H1 (cell line): ENCODE measurements around the gene BCHE. TPM values are rescaled to one million over a fixed set of nuclear protein-coding genes. Genes with fewer than 3 reads are reported as not detected.

Experiments
- CTCF ChIA-PET: fragments of 300-600 bp; sonication (Branson Sonifier 250); formaldehyde crosslinking; loops from one replicate; lab custom pipeline; 2021; ENCODE audit not compliant: partially characterized antibody; lab: Charles Lee
- POLR2A ChIA-PET: fragments of 300-600 bp; sonication (Branson Sonifier 250); formaldehyde crosslinking; loops from one replicate; lab custom pipeline; 2021; ENCODE audit warnings: inconsistent platforms; ENCODE audit not compliant: partially characterized antibody; lab: Charles Lee
- DNase-seq, 2 experiments: peaks; one replicate each; pipeline versions ENCODE4 v3.0.0 to v3.0.0-alpha.2; 2010 to 2022; ENCODE audit warnings: low spot score in 2 of 2, low read depth in 1 of 2, mixed read lengths in 1 of 2
- FAIRE-seq: peaks from 2 replicates; lab custom pipeline; 2011; peaks lifted over from hg19 to GRCh38; lab: Jason Lieb, UNC
- H2AFZ ChIP-seq: 2 replicates; pipeline ENCODE4 v1.8.1; 2012; ENCODE audit warnings: low read length, inconsistent platforms
- H2AK5ac ChIP-seq: 2 replicates; pipeline ENCODE4 v1.6.1; 2013; ENCODE audit warnings: low read depth, low read length
- H2BK120ac ChIP-seq: replicated peaks from 2 replicates; pipeline ENCODE3; 2013; ENCODE audit warnings: low read depth, low read length, inconsistent platforms
- H2BK12ac ChIP-seq: 2 replicates; pipeline ENCODE4 v1.6.1; 2013; ENCODE audit warnings: low read depth, low read length
- H2BK15ac ChIP-seq: 2 replicates; pipeline ENCODE4 v1.6.1; 2013; ENCODE audit warnings: low read length
- H2BK20ac ChIP-seq: 2 replicates; pipeline ENCODE4 v1.6.1; 2013; ENCODE audit warnings: low read length
- H2BK5ac ChIP-seq: 2 replicates; pipeline ENCODE4 v1.6.1; 2013; ENCODE audit warnings: low read depth, low read length
- H3K14ac ChIP-seq: 2 replicates; pipeline ENCODE4 v1.6.1; 2013; ENCODE audit warnings: inconsistent platforms; ENCODE audit not compliant: insufficient read length
- H3K18ac ChIP-seq: 2 replicates; pipeline ENCODE4 v1.6.1; 2013; ENCODE audit warnings: low read length; ENCODE audit errors: extremely low read depth
- H3K23ac ChIP-seq: 2 replicates; pipeline ENCODE4 v1.6.1; 2013; ENCODE audit warnings: inconsistent platforms; ENCODE audit not compliant: insufficient read length
- H3K23me2 ChIP-seq: 2 replicates; pipeline ENCODE4 v1.6.1; 2013; ENCODE audit warnings: low read depth, low read length
- H3K27ac ChIP-seq: 2 replicates; pipeline ENCODE4 v1.6.1; 2011; ENCODE audit warnings: low read depth, low read length, inconsistent platforms
- H3K27me3 ChIP-seq, 4 experiments: replicated peaks in 1 of 4; 1 replicate in 1 of 4; 2 replicates in 3 of 4; pipeline versions ENCODE4 v1.6.1 to v1.8.1; 2011 to 2013; ENCODE audit warnings: low read length in 3 of 4, mild to moderate bottlenecking in 3 of 4, inconsistent platforms in 2 of 4, mixed read lengths in 2 of 4, moderate library complexity in 1 of 4; ENCODE audit not compliant: control insufficient read depth in 3 of 4, insufficient read depth in 3 of 4; ENCODE audit errors: extremely low read depth in 1 of 4
- H3K36me3 ChIP-seq, 4 experiments: 2 replicates each; pipeline versions ENCODE4 v1.6.1 to v1.8.1; 2011 to 2013; ENCODE audit warnings: mild to moderate bottlenecking in 4 of 4, low read length in 3 of 4, moderate library complexity in 2 of 4, control low read depth in 1 of 4, inconsistent platforms in 1 of 4; ENCODE audit not compliant: insufficient read depth in 4 of 4, control insufficient read depth in 2 of 4
- H3K4ac ChIP-seq: replicated peaks from 2 replicates; pipeline ENCODE3; 2013; ENCODE audit warnings: low read length, low read depth, mixed read lengths, inconsistent platforms; ENCODE audit not compliant: insufficient read length
- H3K4me1 ChIP-seq, 4 experiments: replicated peaks in 1 of 4; 1 replicate in 1 of 4; 2 replicates in 3 of 4; pipeline versions ENCODE4 v1.6.1 to v1.8.1; 2011 to 2013; ENCODE audit warnings: low read length in 3 of 4, inconsistent platforms in 2 of 4, mixed read lengths in 1 of 4; ENCODE audit not compliant: insufficient read depth in 4 of 4, control insufficient read depth in 3 of 4
- H3K4me2 ChIP-seq, 2 experiments: 2 replicates each; pipeline versions ENCODE4 v1.6.1 to v1.8.1; 2011 to 2013; ENCODE audit warnings: low read depth in 2 of 2, low read length in 2 of 2, control low read depth in 1 of 2, inconsistent platforms in 1 of 2, mild to moderate bottlenecking in 1 of 2; ENCODE audit not compliant: insufficient read depth in 1 of 2
- H3K4me3 ChIP-seq, 4 experiments: fragments of 200-600, 300-600 bp in 1 of 4; sonication (generic), shearing (Covaris generic), sonication (Bioruptor Twin) in 1 of 4; 2 replicates each; pipeline versions ENCODE4 v1.5.1 to v1.8.1; 2011 to 2016; ENCODE audit warnings: low read length in 4 of 4, low read depth in 3 of 4, control low read depth in 2 of 4, inconsistent platforms in 2 of 4, mild to moderate bottlenecking in 2 of 4, mixed read lengths in 1 of 4, moderate library complexity in 1 of 4; ENCODE audit not compliant: insufficient read depth in 2 of 4; ENCODE audit errors: extremely low read depth in 1 of 4
- H3K56ac ChIP-seq: replicated peaks from 2 replicates; pipeline ENCODE3; 2013; ENCODE audit warnings: low read depth, mild to moderate bottlenecking, mixed read lengths, low read length, inconsistent platforms; ENCODE audit not compliant: insufficient read length
- H3K79me1 ChIP-seq: 2 replicates; pipeline ENCODE4 v1.6.1; 2013; ENCODE audit warnings: low read depth, low read length, control low read depth
- H3K79me2 ChIP-seq, 2 experiments: 2 replicates each; pipeline versions ENCODE4 v1.6.1 to v1.8.1; 2012 to 2013; ENCODE audit warnings: low read length in 2 of 2, mild to moderate bottlenecking in 2 of 2, inconsistent platforms in 1 of 2; ENCODE audit not compliant: insufficient read depth in 2 of 2, control insufficient read depth in 1 of 2
- H3K9ac ChIP-seq, 4 experiments: replicated peaks in 1 of 4; 1 replicate in 1 of 4; 2 replicates in 3 of 4; pipeline versions ENCODE4 v1.6.1 to v1.8.1; 2011 to 2013; ENCODE audit warnings: low read depth in 3 of 4, low read length in 3 of 4, control low read depth in 2 of 4, mild to moderate bottlenecking in 2 of 4, moderate library complexity in 2 of 4, inconsistent platforms in 1 of 4; ENCODE audit errors: extremely low read depth in 1 of 4
- H3K9me3 ChIP-seq, 2 experiments: 2 replicates each; pipeline versions ENCODE4 v1.6.1 to v1.8.1; 2012 to 2013; ENCODE audit warnings: mild to moderate bottlenecking in 2 of 2, moderate library complexity in 2 of 2, control low read depth in 1 of 2, inconsistent platforms in 1 of 2, low read depth in 1 of 2, low read length in 1 of 2, mixed read lengths in 1 of 2; ENCODE audit not compliant: insufficient read depth in 2 of 2
- H4K20me1 ChIP-seq, 2 experiments: replicated peaks in 1 of 2; 2 replicates each; pipeline versions ENCODE3 to v1.8.1; 2011 to 2013; ENCODE audit warnings: inconsistent platforms in 2 of 2, low read length in 2 of 2, mild to moderate bottlenecking in 1 of 2; ENCODE audit not compliant: insufficient read depth in 2 of 2, control insufficient read depth in 1 of 2
- H4K5ac ChIP-seq: 2 replicates; pipeline ENCODE4 v1.6.1; 2013; ENCODE audit warnings: low read length, low read depth, mixed read lengths, inconsistent platforms; ENCODE audit not compliant: insufficient read length
- H4K8ac ChIP-seq: 2 replicates; pipeline ENCODE4 v1.8.0; 2013; ENCODE audit warnings: mild to moderate bottlenecking, moderate library complexity, low read length, inconsistent platforms; ENCODE audit not compliant: insufficient read depth; ENCODE audit errors: extremely low read depth
- H4K91ac ChIP-seq: replicated peaks from 2 replicates; pipeline ENCODE3; 2013; ENCODE audit warnings: low read length, mixed read lengths, inconsistent platforms; ENCODE audit not compliant: insufficient read length
- BACH1 ChIP-seq: IDR thresholded peaks from 2 replicates; pipeline ENCODE4 v1.6.1; 2012; ENCODE audit warnings: low read length, improper control_type of control experiment
- EZH2 ChIP-seq: fragments of 200-600 bp; sonication (generic); IDR thresholded peaks from 2 replicates; pipeline ENCODE4 v1.7.1; 2012; ENCODE audit warnings: low read depth, mild to moderate bottlenecking, moderate library complexity, low read length, inconsistent platforms; ENCODE audit not compliant: severe bottlenecking
- GTF2F1 ChIP-seq: IDR thresholded peaks from 2 replicates; pipeline ENCODE4 v1.6.1; 2012; ENCODE audit warnings: low read depth, low read length, improper control_type of control experiment, borderline replicate concordance
- HDAC6 ChIP-seq: IDR thresholded peaks from one replicate; pipeline ENCODE4 v1.7.1; 2012; ENCODE audit warnings: low read depth, mild to moderate bottlenecking, inconsistent platforms, low read length, moderate library complexity
- KDM1A ChIP-seq: fragments of 200-600, 300-600 bp; sonication (generic); IDR thresholded peaks from 2 replicates; pipeline ENCODE4 v1.7.1; 2016; ENCODE audit warnings: mild to moderate bottlenecking, low read length, borderline replicate concordance
- POLR2A ChIP-seq, 2 experiments: IDR thresholded peaks; 1 replicate in 1 of 2; 2 replicates in 1 of 2; pipeline ENCODE4 v1.6.1; 2011; ENCODE audit warnings: low read depth in 2 of 2, low read length in 2 of 2, mild to moderate bottlenecking in 2 of 2; ENCODE audit errors: control extremely low read depth in 1 of 2
- POU5F1 ChIP-seq: IDR thresholded peaks from 2 replicates; pipeline ENCODE4 v1.6.1; 2011; ENCODE audit warnings: low read depth, mild to moderate bottlenecking, low read length, moderate library complexity
- RNF2 ChIP-seq: fragments of 200-900, 300-1000 bp; sonication (generic); IDR thresholded peaks from 2 replicates; pipeline ENCODE4 v1.7.1; 2016; ENCODE audit warnings: borderline replicate concordance, low read depth, mild to moderate bottlenecking, antibody characterized with exemption, low read length; ENCODE audit not compliant: poor library complexity, severe bottlenecking; ENCODE audit errors: missing control alignments
- SIX5 ChIP-seq: IDR thresholded peaks from 2 replicates; pipeline ENCODE4 v1.6.1; 2011; ENCODE audit warnings: mild to moderate bottlenecking, low read depth, low read length
- SUZ12 ChIP-seq: fragments of 200-600 bp; sonication (generic); IDR thresholded peaks from 2 replicates; pipeline ENCODE4 v1.6.1; 2012; ENCODE audit warnings: mild to moderate bottlenecking, inconsistent platforms, low read length, moderate library complexity, mixed read lengths
- TAF7 ChIP-seq: optimal IDR thresholded peaks from 2 replicates; pipeline ENCODE3; 2011; ENCODE audit warnings: low read depth, mild to moderate bottlenecking, inconsistent platforms, low read length, moderate library complexity, borderline replicate concordance
- TCF12 ChIP-seq: IDR thresholded peaks from 2 replicates; pipeline ENCODE4 v1.6.1; 2011; ENCODE audit warnings: low read depth, mild to moderate bottlenecking, low read length
- polyA plus RNA-seq, 7 experiments: library from polyadenylated mRNA; depleted of rRNA in 3 of 7; stranded (reverse) in 5 of 7; unstranded in 2 of 7; fragments of >200 nt in 5 of 7; fragments of 200-250 nt in 2 of 7; gene quantifications; 1 replicate in 5 of 7; 2 replicates in 1 of 7; 4 replicates in 1 of 7; pipeline versions ENCODE4 v1.2.1 to v1.2.3, GENCODE V29; 2011 to 2013; ENCODE audit warnings: missing spikeins in 2 of 7, mixed read lengths in 2 of 7
- total RNA-seq: library from RNA; stranded (reverse); fragmentation: NEBNext Ultra II Directional; extraction: Animal tissue kit (Norgen Biotek cat#: 25700); gene quantifications from 2 replicates; pipeline ENCODE4 v1.2.1, GENCODE V29; 2021

The BCHE gene
- total and polyA plus RNA-seq, 2 of the 8 experiments (the other 6 are each of a cell fraction or from before 2014, with no cell fraction given): 0.56 to 1.9 TPM

DNA sequence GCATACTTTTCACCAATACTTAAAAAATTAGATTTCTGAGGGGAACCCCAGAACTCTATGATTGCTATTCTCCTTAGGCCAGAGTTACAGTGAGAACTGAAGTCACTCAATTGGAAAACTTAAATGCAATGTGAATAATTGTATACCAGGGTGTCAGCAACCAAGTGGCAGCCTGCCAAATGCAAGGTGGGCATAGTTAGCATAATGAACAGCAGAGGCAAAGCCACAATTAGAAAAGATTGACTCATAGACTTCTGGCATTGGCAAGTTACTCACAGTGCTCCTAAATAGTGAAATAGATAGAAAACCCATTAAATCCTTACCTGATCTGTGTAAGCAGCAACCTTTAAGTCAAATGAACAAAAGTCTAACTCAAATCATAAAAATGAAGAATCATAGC is 94.9 kb downstream of the BCHE start:
- TF ChIP-seq EZH2 (no peak), SIX5 (no peak), BACH1 (no peak), HDAC6 (no peak), POU5F1 (no peak), RNF2 (no peak), POLR2A (IDR thresholded peaks at IDR 0.05; ENCODE audit: control extremely low read depth in 1 of 2, low read depth in 2 of 2, low read length in 2 of 2) (no peak), GTF2F1 (no peak), TAF7 (no peak), TCF12 (no peak), KDM1A (no peak), SUZ12 (no peak)
- H2AK5ac ChIP-seq: no peak overlapping the region
- FAIRE-seq: no peak

More for the DNA sequence above, 94.9 kb downstream of the BCHE start:
- Histone ChIP-seq H3K56ac (no peak overlapping the region), H3K27ac (no peak overlapping the region), H4K5ac (no peak overlapping the region), H3K18ac (no peak overlapping the region), H2BK15ac (no peak overlapping the region), H3K79me1 (no peaks in the 10 kb centered on the region), H2BK12ac (no peak overlapping the region), H3K9me3 (no peaks in the 10 kb centered on the region), H3K4ac (no peak overlapping the region), H3K23ac (no peak overlapping the region), H3K4me3 (no peak overlapping the region), H3K4me1 (no peaks in the 10 kb centered on the region), H3K9ac (no peak overlapping the region), H2BK20ac (no peak overlapping the region), H3K27me3 (no peaks in the 10 kb centered on the region), H3K36me3 (no peaks in the 10 kb centered on the region), H3K14ac (no peak overlapping the region), H4K8ac (no peak overlapping the region), H2BK120ac (no peak overlapping the region), H4K20me1 (no peaks in the 10 kb centered on the region), H4K91ac (no peak overlapping the region), H3K4me2 (no peak overlapping the region), H2BK5ac (no peak overlapping the region), H2AFZ (no peak overlapping the region), H3K79me2 (no peaks in the 10 kb centered on the region), H3K23me2 (no peaks in the 10 kb centered on the region)
- CTCF ChIA-PET: interaction anchor here (1.3 kb wide), 1 partner anchor 13 kb away, joined by 3 read pairs; no protein-coding TSS in a partner anchor
- POLR2A ChIA-PET: no interaction called here
- no peak for DNase-seq
